RPMI7951 (cell line): ENCODE data around the gene KXD1. TPM values are rescaled to one million over a fixed set of nuclear protein-coding genes. Genes with fewer than 3 reads are reported as not detected.

Experiments used
- DNase-seq: peaks from one replicate; pipeline ENCODE4 v3.0.0-alpha.2; 2012; ENCODE audit warnings: low read depth
- total RNA-seq: library from RNA; depleted of rRNA; stranded (reverse); fragments of >200 nt; shearing (Covaris generic); gene quantifications from 2 replicates; pipeline ENCODE4 v1.2.3, GENCODE V29; 2014

Gene KXD1
- total RNA-seq, 1 experiment from 2014 or later, result 159 TPM

DNA sequence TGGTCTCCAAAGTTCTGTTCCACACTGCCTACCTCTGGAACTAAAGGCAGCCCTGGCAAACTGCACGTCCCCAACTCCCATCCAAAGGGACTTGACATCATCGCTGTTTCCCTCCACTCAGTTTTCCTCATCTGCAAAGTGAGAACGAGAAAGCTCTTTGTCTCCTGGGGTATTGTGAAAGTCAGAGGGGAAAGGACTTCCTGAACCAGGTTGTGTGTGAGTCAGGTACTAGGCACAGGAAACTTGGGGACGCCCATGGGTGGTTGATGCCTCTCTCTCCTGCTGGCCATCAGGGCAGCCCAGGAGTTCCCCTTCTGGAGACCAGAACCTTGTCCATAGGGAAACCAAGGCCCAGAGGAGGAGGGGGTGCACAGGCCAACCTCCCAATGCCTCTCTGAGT, 44.2 kb downstream of the KXD1 start:
- DNase-seq, result no peak

DNA sequence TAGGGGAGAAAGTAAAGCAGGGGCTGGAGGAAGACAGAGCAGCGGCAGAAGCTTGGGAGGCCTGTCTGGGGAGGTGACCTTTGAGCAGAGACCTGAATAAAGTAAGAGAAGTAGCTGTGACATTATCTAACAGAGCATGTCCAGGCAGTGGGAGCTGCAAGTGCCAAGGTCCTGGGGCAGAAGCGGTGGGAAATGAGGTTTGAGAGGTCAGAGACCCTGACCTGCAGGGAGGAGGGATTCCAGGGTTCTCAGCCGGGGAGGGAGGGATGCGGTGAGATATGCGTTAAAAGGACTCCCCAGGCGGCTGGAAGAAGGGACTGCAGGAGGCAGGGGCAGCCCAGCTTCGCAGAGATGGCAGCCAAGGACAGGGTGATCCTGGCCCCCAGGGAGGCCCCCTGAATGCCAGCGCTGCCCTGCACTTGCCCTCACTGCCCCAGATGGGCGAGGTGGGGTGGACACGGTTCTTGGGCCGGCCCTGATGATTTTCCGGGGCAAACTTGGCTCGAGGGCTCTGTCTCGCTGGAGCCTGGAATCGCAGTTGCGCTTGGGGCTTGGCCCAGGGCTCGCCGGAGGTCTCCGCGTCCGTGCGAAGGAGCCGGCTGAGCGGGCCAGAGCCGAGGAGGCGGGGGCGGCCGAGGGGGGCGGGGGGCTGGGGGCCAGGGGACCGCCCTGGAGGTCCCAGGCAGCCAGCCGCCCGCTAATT, 45.7 kb downstream of the KXD1 start:
- no peak for DNase-seq

DNA sequence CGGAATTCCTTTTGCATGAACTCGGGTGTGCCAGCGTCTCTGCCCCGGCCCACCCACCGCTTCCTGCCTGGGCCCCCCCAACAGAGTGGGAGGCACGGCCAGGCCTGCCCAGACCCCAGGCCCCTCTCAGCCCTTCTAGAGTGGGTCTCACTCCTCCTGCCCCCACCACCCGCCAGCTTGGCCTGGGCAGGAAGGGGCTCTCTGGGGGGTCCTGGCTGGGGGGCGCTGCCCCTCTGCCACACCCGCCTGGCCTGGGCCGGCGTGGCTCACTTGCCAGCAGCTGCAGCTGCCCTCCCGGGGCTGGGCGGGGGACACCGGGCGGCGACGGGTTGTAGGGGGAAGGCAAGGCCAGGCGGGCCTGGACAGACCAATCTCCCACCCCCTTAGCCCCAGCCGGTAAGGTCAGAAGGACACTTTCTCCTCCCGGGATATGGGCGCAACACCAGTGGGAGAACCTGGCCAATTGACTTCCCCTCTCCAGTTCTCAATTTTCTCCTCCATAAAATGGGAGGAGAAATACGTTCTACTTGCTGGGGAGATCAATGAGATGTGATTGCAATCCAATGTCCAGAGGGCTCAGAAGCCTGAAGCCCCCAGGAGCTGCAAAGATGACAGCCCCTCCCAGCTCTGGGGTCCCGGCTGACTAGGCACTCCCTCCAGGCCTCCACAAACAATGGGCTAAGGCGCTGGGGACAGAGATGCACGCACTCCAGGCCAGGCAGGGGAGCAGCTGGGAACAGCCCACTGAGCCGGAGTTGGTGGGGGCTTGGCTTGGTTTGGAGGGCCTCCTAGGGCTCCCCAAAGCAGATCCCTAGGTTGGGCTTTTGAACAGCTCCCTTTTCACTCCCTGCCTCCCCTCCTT, 46.5 kb downstream of the KXD1 start:
- no peak for DNase-seq

DNA sequence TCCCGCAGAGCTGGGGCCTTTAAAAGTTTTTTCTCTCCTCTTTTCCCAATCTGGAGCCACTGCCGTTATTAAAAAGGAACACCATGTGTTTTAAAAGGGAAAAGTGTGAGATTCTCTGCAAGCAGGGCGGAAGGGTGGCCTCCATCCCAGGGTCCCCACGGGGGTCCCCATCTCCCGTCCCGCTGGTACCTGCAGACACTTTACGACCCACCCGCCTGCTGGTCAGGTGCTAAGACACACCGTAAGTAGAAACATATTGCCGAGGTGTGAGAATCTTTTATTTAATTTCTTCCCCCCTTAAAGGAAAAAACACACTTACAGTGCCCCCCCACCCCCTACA, 47.1 kb downstream of the KXD1 start:
- no peak for DNase-seq

DNA sequence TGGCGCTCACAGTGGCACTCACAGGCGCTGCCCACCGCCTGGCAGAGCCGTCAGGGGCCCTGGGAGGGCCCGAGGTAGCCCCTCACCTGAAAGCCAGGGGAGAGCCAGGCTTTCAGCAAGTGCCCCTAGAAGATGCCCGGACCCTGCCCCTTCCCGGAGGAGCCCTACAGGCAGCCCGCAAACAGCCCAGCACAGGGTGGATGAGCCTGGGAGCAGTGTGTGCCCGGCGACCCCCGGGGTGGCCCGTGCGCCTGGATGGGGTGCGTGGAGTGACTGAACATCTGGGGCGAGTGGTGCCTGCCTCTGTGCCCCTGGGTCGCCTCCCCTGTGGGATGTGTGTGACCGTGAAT, 47.5 kb downstream of the KXD1 start:
- no peak for DNase-seq

DNA sequence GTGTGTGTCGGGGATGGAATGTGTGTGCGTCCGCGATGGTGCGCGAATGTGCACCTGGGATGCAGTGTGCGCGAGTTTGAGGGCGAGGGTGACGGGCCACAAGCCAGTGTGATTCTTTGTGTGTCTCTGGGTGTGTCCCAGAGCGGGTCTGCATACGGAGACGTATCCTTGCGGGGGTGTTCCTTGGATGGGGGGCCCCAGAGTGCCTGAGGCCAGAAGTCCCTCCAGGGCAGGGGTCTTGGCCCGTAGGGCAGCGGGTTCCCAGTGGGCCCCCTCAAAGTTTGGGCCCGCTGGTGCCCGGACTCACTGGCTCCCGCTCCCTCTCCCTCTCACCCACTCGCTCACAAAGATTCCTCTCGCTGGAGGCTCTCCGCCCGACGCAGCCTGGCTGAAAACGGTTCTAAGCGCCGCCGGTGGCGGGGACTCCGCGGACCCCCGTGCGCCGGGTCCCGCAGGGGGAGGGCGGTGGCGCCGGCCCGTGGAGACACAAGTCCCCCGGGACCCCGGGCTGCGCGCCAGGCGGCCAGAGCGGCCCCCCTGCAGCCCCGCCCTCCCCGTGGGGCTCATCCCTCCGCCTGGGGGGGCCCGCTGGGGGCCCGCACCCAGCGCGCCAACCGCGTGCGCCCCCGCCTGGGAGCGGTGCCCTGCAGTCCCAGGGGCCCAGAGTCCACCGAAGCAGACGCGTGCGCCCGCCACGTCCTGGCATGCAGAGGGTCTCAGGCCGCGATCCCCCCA, 48.0 kb downstream of the KXD1 start:
- DNase-seq, result no peak

DNA sequence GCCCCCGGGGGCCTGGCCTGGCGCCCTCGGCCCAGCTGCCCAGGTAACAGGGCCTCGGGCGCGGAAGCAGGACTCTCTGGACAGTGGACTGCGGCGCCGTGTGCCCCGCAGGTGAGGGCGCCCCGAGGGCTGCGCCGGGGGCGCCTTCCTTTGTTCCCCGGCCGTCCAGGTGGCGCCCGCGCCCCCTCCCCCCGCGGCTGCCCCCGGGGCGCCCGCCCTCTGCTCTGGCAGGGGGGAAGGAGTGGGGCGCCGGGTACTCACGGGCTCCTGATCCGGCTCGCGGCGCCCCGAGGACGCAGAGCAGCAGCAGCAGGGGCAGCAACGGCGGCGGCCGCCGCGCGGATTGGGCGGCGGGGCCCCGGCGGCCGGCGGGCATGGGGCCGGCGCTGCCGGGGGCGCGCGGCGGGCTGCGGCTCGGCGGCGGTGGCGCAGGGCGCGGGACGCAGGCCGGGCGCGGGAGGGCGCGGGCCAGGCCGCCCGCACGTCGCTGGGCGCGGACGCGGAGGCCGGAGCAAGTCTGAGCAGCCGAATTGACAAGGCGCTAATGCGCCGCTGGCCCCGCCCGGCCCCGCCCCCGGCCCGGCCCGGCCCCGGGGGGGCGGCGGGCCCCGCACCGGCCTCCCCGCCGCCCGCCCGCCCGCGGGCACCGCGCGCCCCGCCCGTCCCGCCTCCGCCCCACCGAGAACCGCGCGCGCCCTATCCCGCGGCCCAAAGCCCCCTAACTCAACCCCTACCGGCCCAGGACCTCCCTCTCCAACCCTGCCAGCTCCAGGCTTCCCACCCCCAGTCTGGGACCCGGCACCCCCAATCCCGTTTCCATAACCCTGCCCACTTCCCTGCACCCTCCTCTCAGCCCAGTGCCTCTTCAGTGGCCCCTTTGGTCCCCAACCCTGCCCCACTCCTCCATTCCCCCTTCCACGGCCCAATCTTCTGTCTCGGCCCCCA, 48.9 kb downstream of the KXD1 start, which contains the start of gene CRLF1:
TSS of gene CRLF1 (minus strand) at position 519 of the 945 bp plus-strand sequence. CDS start at position 376, 143 bp downstream.
- DNase-seq, result no peak

DNA sequence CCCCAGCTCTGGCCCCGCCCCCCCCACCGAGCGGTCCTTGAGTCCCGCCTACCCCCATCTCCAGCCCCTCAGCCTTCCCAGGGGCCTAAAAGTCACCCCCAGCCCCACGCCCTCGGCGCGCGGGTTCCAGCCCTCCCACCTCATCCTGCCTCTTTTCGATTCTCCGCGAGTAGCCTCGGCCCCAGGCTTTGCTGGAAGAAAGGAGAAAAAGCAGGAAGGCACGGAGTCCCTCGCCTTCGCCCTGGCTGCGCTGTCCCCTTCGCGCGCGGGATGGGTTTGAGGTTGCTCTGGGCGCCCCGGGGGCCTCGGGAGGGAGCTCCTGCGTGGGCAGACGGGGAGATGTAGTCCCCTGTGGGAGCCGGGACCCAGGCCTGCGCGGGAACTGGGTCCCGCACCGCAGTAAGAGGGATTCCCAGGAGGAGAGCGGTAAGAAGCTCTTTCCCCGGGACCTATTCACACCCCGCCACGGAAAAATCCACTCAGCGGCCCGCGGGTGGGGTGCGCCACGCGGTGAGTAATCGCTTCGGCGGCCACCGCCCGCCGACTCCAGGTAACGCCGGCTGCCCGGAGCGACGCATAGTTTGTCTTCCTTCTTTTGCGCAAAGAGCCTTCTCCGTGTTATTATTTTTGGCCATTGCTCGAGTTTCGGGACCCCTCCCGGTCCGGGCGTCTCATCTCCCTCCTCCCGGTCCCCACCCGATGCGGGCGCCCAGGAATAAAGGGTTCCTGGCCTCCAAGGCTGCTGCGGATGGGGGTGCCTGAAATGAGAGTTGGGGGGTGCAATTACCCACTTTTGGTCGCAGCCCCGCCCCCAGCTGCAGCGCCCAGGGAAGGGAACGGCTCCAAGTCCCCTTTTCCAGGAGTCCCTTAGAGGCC, 49.8 kb downstream of the KXD1 start:
- no peak for DNase-seq

DNA sequence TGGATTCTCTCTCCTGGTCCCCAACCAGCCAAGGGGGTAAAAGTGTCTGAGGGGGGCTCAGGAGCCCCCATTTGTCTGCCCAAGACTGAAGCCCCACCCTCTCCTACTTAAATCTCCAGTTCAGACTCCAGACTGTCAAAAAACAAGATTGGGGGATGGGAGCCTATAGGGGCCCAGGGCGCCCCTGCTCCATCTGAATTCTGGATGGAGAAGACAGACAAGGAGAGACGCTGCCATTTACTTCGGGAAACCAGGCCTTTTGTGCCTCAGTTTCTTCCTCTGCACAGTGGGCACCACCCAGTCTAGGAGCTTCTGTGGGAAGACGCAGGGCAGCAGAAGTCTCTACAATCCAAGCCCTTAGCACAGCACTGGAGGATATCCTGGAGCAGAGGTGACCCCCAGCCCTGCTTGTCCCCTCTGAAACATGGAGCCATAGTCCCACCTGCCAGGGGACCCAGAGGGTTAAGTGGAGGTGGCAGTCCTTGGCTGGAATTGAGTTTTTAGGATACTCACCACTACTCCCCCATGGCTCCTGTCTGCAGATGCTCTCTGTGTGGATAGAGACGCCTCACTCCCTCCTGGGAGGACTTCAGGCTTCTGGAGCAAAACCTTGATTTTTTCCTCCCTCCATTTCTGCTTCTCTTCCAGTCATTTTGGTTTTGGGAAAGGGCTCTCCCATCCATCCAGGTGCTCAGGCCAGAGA, 50.6 kb downstream of the KXD1 start:
- no peak for DNase-seq

DNA sequence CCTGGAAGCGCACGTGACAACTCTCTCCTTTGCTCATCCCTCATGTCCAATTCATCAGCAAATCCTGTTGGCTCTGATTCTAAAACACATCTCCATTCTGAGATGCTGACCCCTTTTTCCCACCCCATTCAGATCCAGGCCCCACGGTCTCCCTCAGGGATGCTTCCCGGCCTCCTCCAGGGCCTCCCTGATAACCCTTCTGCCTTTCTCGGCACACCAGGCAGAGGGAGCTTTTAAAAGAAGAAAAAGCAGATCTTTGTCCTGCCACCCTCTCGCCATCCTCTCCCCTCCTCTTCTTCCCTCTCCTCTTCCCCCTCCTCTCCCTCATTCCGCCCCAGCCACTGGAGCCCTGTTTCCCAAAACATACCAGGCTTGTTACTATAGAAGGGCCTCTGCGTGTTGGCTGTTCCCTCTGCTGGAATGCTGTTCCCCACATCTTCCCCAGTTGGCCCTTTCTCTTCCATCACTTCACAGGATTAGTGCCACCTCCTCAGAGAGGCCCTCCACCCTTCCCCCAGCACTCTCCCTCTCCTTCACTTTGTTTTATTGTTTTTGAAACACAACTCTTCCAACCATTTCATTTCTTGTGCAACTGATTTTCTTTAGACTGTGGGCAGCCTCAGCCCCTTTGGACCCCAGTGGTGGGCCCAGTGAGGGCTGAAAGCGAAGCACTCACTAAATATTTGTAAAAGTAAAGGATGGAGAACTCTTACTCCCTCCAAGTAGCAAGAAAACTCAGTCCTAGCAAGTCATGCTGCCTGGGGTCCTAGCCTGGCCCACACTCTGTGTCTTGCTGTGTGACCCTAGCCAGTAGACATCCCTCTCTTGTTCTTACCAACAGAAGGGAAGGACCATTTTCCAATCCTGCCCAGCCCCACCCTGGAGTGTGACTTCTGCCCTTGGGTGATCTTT, 51.4 kb downstream of the KXD1 start:
- no peak for DNase-seq

DNA sequence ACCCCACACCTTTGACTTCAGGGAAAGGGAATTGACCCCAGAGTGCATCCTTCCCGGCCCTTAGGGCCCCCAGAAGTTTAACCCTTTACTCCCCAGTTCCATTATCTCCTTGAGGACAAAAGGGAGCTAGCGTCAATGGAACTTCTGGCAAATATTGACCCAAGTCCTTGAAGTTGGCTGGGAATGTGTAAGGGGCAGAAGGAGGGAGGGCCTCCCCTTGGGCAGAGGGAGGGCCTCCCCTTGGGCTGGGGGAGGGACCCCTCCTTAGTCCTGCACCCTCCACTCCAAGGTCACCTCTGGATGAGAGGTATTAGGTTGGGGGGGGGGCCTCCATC, 52.0 kb downstream of the KXD1 start:
- DNase-seq, result no peak

DNA sequence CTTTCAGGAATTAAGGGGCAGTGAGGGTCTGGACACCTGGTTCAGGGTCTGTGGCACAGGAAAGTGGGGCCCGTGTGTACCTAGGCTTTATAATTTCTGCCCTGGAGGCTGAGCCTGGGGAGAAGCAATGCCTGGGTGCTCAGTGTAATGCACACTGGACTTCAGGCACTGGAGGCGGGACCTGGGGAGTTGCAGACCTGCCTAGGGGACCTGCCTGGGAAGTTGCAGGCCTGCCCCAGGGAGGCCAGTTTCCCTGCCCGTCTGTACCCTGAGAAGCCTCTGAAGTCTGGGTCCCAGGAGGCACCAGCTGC, 52.5 kb downstream of the KXD1 start:
- DNase-seq, result no peak

DNA sequence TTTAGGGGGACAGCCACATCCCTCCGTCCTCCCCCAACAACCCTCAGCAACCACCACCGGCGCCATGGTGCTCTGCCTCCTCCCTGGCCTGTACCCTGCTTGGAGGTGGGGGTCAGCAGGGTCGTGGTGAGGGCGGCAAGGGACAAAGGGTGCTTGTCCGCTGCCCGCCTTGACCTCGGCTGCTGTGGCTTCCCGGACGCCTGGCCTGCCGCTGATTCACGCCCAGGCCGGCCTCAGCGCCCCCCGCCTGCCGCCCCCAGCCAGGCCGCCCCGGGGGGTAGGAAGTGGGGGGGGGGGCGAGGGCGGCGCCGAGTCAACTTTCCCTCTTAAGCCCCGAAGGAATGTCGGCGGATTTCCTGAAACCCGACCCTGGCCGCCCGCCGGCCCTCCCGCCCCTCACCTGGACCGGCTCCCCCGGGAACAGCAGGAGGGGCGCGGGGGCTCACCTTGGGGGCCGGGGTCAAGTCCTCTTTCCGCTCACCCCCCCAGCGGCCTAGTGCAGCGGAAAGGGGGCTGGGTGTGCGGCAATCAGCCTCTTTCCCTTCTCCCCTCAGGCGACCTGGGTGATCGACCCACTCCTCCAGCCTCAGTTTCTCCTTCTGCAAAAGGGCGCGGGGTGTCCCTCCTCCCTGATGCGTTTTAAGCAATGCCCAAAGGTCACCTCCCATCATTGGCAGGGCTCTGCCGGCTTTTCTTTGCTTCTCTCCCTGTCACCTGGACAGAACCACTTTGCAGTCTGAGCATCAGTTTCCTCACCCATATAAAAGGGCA, 53.1 kb downstream of the KXD1 start:
- no peak for DNase-seq

DNA sequence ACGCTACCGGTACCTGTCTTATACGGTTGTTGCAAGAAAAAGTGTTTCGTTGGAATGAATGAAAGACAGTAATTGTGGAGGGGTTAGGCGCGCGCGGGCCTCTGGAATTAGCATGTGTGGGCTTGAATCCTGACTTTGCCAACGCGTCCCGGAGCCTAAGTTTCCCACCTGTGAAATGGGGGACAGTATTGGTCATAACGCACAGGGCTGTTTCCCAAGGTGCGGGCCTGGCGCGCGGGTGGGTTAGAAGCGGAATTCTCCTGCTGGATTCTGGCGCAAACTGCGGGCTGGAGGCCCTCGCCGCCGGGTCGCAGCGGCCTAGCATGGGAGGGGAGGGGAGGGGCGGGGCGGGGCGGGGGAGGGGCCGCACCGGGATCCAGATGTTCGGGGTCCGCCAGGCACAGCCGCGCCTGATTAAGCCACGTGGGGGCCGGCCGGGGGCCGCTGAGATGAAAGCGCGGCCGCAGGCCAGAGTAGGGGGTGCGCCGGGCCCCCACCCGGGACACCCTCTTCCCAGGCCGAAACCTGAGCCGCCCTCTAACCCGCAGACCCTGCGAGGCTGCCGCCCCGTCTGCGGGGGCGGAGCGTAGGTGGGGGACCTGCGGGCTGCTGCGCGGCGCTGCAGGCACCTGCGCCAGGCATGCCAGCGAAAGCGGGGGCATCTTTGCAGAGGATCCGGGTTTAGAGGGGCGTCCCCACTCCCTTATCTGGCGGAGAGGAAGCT, 53.8 kb downstream of the KXD1 start:
- DNase-seq, result no peak

DNA sequence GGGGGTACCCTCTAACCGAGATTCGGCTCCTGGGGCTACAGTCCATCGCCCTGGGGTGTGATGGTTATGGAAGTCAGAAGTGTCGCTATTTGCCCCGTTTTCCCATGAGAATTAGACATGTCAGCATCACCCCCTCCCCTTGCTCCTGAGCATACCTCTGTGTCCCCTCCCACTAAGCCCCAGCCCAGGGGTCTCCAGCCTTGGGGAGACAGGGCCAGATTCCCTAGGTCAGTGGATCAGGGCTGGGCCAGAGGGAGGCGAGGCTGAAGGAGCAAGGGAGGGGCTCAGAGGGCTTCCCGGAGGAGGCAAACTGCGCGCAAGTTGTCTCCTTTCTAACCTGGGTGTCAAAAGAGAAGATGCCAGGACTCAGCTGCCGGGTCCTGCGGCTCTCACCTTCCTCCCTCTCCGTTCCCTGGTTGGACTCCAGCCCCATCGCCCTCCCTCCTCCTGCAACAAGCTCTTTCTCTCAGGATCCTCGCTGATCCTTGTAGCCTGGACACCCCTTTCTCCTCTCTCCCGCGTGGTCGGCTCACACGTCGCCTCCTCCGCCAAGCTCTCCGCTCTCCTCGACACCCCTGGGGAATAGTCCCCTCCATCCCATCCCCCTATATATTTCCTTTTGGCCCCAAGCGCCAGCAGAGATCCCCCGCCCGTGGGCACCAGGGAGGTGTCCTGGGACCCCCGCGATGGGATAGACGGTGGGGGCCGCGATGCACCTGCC, 54.5 kb downstream of the KXD1 start:
- no peak for DNase-seq

DNA sequence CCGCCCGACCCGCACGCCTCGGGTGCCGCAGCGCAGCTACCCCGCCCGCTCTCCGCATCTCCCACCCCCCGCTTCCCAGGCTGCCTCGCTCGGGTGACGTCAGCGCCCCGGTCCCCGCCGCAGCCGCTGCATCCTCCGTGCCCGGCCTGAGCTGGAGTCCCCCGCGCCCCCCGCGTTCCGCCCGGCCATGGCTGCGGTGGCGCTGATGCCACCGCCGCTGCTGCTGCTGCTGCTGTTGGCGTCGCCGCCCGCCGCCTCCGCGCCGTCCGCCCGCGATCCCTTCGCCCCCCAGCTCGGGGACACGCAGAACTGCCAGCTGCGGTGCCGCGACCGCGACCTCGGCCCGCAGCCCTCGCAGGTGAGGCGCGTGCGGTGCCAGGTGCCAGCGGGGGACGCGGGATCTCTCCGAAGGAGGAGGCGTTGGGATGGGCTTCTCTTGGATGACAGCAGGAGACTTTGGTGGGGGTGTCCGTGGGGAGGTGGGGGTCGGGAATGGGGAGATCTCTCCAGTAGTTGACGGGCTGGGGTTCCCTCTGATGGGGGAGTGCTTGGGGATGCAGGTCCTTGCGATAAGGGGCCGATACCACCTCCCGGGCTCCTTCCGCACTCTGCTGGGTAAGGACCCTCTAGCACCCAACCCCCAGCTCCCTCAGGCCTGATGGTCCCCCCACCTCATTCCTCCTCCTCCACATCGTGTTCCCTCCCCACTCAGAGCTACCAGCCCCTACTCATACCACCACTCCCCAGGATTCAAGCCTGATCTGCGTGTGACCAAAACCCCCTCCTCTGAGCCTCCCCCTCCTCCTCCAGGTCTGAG, 55.3 kb downstream of the KXD1 start, which contains the start of gene TMEM59L:
TSS of gene TMEM59L (plus strand) at position 99 of the 817 bp plus-strand sequence. CDS start at position 188, 89 bp downstream.
- no peak for DNase-seq
